ENCODE measurements around the gene ADGRB3. TPM values are rescaled to one million over a fixed set of nuclear protein-coding genes. Genes with fewer than 3 reads are reported as not detected.

ADGRB3 gene
- total and polyA plus RNA-seq, 10 of the 15 experiments (the other 5 are each of a cell fraction or from before 2014, with no cell fraction given), result 0.03 to 0.06 TPM; not detected in 8

GRCh38 chr6:68727699-68728098 is 92.6 kb downstream of the ADGRB3 start:
- no peaks in the 10 kb centered on the region for H4K20me1 ChIP-seq (ENCODE audit: control insufficient read depth, insufficient read depth)
- intact Hi-C loops (cut with micrococcal nuclease; ENCODE audit: unreplicated experiment) (no loop called here), in situ Hi-C loops (cut with MboI) (no loop called here)
- RAD21 ChIA-PET (ENCODE audit: unreplicated experiment), result no interaction called here
- no peaks in the 10 kb centered on the region for H3K36me3 ChIP-seq (ENCODE audit: control insufficient read depth in 2 of 2, insufficient read depth in 2 of 2, low read length in 1 of 2)
- H3K79me2 ChIP-seq (ENCODE audit: control insufficient read depth, insufficient read depth, low read length), result no peaks in the 10 kb centered on the region
- CTCF ChIA-PET, result no interaction called here
- POLR2A ChIA-PET, result no interaction called here
- H2AFZ ChIP-seq (ENCODE audit: control insufficient read depth, low read depth, low read length), result no peak overlapping the region
- H3K4me3 ChIP-seq, result no peak overlapping the region
- ATAC-seq (no peak), DNase-seq (ENCODE audit: low read depth, low spot score) (no peak), FAIRE-seq (no peak)
- TF ChIP-seq POLR2AphosphoS5 (IDR thresholded peaks at IDR 0.05; ENCODE audit: low read length) (no peak), CEBPZ (IDR thresholded peaks at IDR 0.05; ENCODE audit: low read depth, low read length) (no peak)
- 5% methylated on average over 1 of the region's 1 CpG for WGBS (ENCODE audit: insufficient coverage, insufficient replicate concordance, low lambda C conversion rate, missing lambda C conversion rate)
- H3K27me3 ChIP-seq (replicated peaks in 1 of 2; ENCODE audit: control insufficient read depth in 2 of 2, insufficient read depth in 2 of 2, low read length in 1 of 2), result no peaks in the 10 kb centered on the region
- no peak overlapping the region for H3K9ac ChIP-seq (ENCODE audit: control insufficient read depth, insufficient read depth, low read length)
- no peaks in the 10 kb centered on the region for H3K4me1 ChIP-seq (ENCODE audit: control insufficient read depth, insufficient read depth, low read length)
- no peak overlapping the region for H3K27ac ChIP-seq (ENCODE audit: control insufficient read depth, insufficient read depth)
- SMC1A ChIA-PET (ENCODE audit: uncharacterized antibody, unreplicated experiment), result no interaction called here
- H3K9me3 ChIP-seq (replicated peaks; ENCODE audit: control insufficient read depth, insufficient read depth, low read length), result no peaks in the 10 kb centered on the region
- BruUV-seq (replicated peaks), result no TSS peak
- H3K4me2 ChIP-seq (ENCODE audit: control insufficient read depth, insufficient read depth), result no peak overlapping the region

GRCh38 chr6:68728159-68728979 is 93.3 kb downstream of the ADGRB3 start:
- Histone ChIP-seq H3K4me2 (ENCODE audit: control insufficient read depth, insufficient read depth) (no peak overlapping the region), H3K9me3 (replicated peaks; ENCODE audit: control insufficient read depth, insufficient read depth, low read length) (no peaks in the 10 kb centered on the region), H2AFZ (ENCODE audit: control insufficient read depth, low read depth, low read length) (no peak overlapping the region), H3K27me3 (replicated peaks in 1 of 2; ENCODE audit: control insufficient read depth in 2 of 2, insufficient read depth in 2 of 2, low read length in 1 of 2) (no peaks in the 10 kb centered on the region), H3K36me3 (ENCODE audit: control insufficient read depth in 2 of 2, insufficient read depth in 2 of 2, low read length in 1 of 2) (no peaks in the 10 kb centered on the region), H3K79me2 (ENCODE audit: control insufficient read depth, insufficient read depth, low read length) (no peaks in the 10 kb centered on the region), H3K9ac (ENCODE audit: control insufficient read depth, insufficient read depth, low read length) (no peak overlapping the region), H4K20me1 (ENCODE audit: control insufficient read depth, insufficient read depth) (no peaks in the 10 kb centered on the region), H3K27ac (ENCODE audit: control insufficient read depth, insufficient read depth) (no peak overlapping the region), H3K4me3 (no peak overlapping the region), H3K4me1 (ENCODE audit: control insufficient read depth, insufficient read depth, low read length) (no peaks in the 10 kb centered on the region)
- DNase-seq (ENCODE audit: low read depth, low spot score) (no peak), FAIRE-seq (no peak), ATAC-seq (no peak)
- intact Hi-C loops (cut with micrococcal nuclease; ENCODE audit: unreplicated experiment) (no loop called here), in situ Hi-C loops (cut with MboI) (no loop called here)
- ChIA-PET RAD21 (ENCODE audit: unreplicated experiment) (no interaction called here), SMC1A (ENCODE audit: uncharacterized antibody, unreplicated experiment) (no interaction called here), CTCF (no interaction called here), POLR2A (no interaction called here)
- no peak for TF ChIP-seq NBN (IDR thresholded peaks at IDR 0.05)
- no peak for TF ChIP-seq GABPA (IDR thresholded peaks at IDR 0.05; ENCODE audit: low read depth)
- no peak for TF ChIP-seq ZBTB4 (CRISPR knock-in tag; IDR thresholded peaks at IDR 0.05)
- TF ChIP-seq LARP7 (IDR thresholded peaks at IDR 0.05), result no peak
- TF ChIP-seq NR2C1 (IDR thresholded peaks at IDR 0.05), result no peak
- no peak for TF ChIP-seq FOS (IDR thresholded peaks at IDR 0.05; ENCODE audit: borderline replicate concordance, extremely low read depth, insufficient read length)
- no peak for TF ChIP-seq MTA2 (IDR thresholded peaks at IDR 0.05; ENCODE audit: low read depth)
- no peak for TF ChIP-seq ASH2L (IDR thresholded peaks at IDR 0.05; ENCODE audit: borderline replicate concordance, low read depth)
- TF ChIP-seq ZNF207 (IDR thresholded peaks at IDR 0.05; ENCODE audit: borderline replicate concordance), result no peak
- WGBS (ENCODE audit: insufficient coverage, insufficient replicate concordance, low lambda C conversion rate, missing lambda C conversion rate), result 19% methylated on average over 5 of the region's 5 CpGs
- BruUV-seq (replicated peaks), result no TSS peak
